Stimulated activated CD8-positive, alpha-beta memory T cell treated with anti-CD3 and anti-CD28 coated beads, Interleukin-12 subunit alpha, Interleukin-12 subunit beta, amount 100 ng/mL, for 24 hours (primary cell): ENCODE data around the gene TMEM191B.
"Not testable (repeated sequence)": the region's sequence is repeated elsewhere in the genome, so short reads cannot be mapped to it uniquely, and the experiment has no call there.

Source experiments
- DNase-seq: peaks from one replicate; pipeline ENCODE4 v3.0.0-alpha.2; 2020; ENCODE audit errors: extremely low read depth

The TMEM191B gene

GRCh38 chr22:18558516-18558915 lies 30.9 kb downstream of the TMEM191B start:
- DNase-seq, result not testable (repeated sequence)

GRCh38 chr22:18558939-18559338 lies 31.3 kb downstream of the TMEM191B start:
- DNase-seq, result not testable (repeated sequence)

- DNase-seq, result not testable (repeated sequence)
Observed at GRCh38 chr22:18560099-18560974, 32.7 kb downstream of the TMEM191B start.

GRCh38 chr22:18570509-18571246 lies 43.1 kb downstream of the TMEM191B start:
- DNase-seq, result not testable (repeated sequence)

- DNase-seq, result not testable (repeated sequence)
Observed at GRCh38 chr22:18573483-18574164, 46.0 kb downstream of the TMEM191B start.

GRCh38 chr22:18574555-18574954 lies 47.0 kb downstream of the TMEM191B start:
- not testable (repeated sequence) for DNase-seq

GRCh38 chr22:18575686-18576085 lies 48.1 kb downstream of the TMEM191B start:
- DNase-seq, result not testable (repeated sequence)

- DNase-seq, result not testable (repeated sequence)
Observed at GRCh38 chr22:18577090-18577818, 49.7 kb downstream of the TMEM191B start.

- not testable (repeated sequence) for DNase-seq
Observed at GRCh38 chr22:18577847-18578246, 50.2 kb downstream of the TMEM191B start.
